Activated CD4-positive, alpha-beta T cell treated with anti-CD3 and anti-CD28 coated beads, Interleukin-2, Interleukin-4, amounts not matched to agents 100 ng/mL and 50 ng/mL, durations not matched to agents 16 hours and 8 hours (primary cell): Measurements from ENCODE around the gene OAS2.

ENCODE experiments used
- DNase-seq: peaks from one replicate; pipeline ENCODE4 v3.0.0-alpha.2; 2020; ENCODE audit warnings: low spot score

OAS2 gene

GRCh38 chr12:113019025-113019424, 40.7 kb downstream of the OAS2 start:
- no peak for DNase-seq

- DNase-seq = no peak
These were observed 43.2 kb downstream of the OAS2 start for GRCh38 chr12:113021500-113021899.

GRCh38 chr12:113022563-113023297, 44.4 kb downstream of the OAS2 start:
- DNase-seq = peak; percentile 44

- DNase-seq = no peak
These were observed 49.4 kb downstream of the OAS2 start for GRCh38 chr12:113027726-113028125.

- DNase-seq = peak; percentile 1
These were observed 52.7 kb downstream of the OAS2 start for GRCh38 chr12:113030875-113031525.

GRCh38 chr12:113039911-113040445, 61.7 kb downstream of the OAS2 start:
- DNase-seq = no peak

GRCh38 chr12:113040722-113041171, 62.4 kb downstream of the OAS2 start:
- DNase-seq = no peak

- DNase-seq = no peak
These were observed 63.2 kb downstream of the OAS2 start for GRCh38 chr12:113041560-113041959.

GRCh38 chr12:113043240-113043639, 64.9 kb downstream of the OAS2 start:
- DNase-seq = no peak

GRCh38 chr12:113044516-113044915, 66.2 kb downstream of the OAS2 start:
- no peak for DNase-seq

- DNase-seq = peak; percentile 70
These were observed 70.4 kb downstream of the OAS2 start for GRCh38 chr12:113048716-113049127.

- no peak for DNase-seq
These were observed 71.8 kb downstream of the OAS2 start for GRCh38 chr12:113049976-113050742.

GRCh38 chr12:113050795-113051194, 72.5 kb downstream of the OAS2 start:
- no peak for DNase-seq

- no peak for DNase-seq
These were observed 73.4 kb downstream of the OAS2 start for GRCh38 chr12:113051759-113052158.

GRCh38 chr12:113052326-113052725, 74.0 kb downstream of the OAS2 start:
- no peak for DNase-seq

- DNase-seq = no peak
These were observed 76.7 kb downstream of the OAS2 start for GRCh38 chr12:113054948-113055486.

- no peak for DNase-seq
These were observed 77.5 kb downstream of the OAS2 start for GRCh38 chr12:113055594-113056380.

- DNase-seq = no peak
These were observed 78.0 kb downstream of the OAS2 start for GRCh38 chr12:113056381-113056630.

GRCh38 chr12:113056631-113057488, 78.5 kb downstream of the OAS2 start, which contains the start of gene DTX1:
TSS of gene DTX1 (plus strand) at chr12:113056730. CDS start at chr12:113058193, 1,463 bp downstream.
- DNase-seq = no peak
